HEK293 (cell line): ENCODE data around the gene ARV1.

Source experiments
- BCL11A ChIP-seq: fragments of 450-650 bp; formaldehyde crosslinking; IDR thresholded peaks from 2 replicates; pipeline ENCODE4 v1.5.1; 2016; ENCODE audit warnings: low read depth, missing biosample characterization, missing genetic modification characterization
- CTCF ChIP-seq: fragments of 450-650 bp; formaldehyde crosslinking; IDR thresholded peaks from 2 replicates; pipeline ENCODE4 v1.5.1; 2016; ENCODE audit warnings: missing biosample characterization, missing genetic modification characterization
- EGR2 ChIP-seq: fragments of 450-650 bp; formaldehyde crosslinking; IDR thresholded peaks from 2 replicates; pipeline ENCODE4 v1.5.1; 2016; ENCODE audit warnings: low read depth, missing biosample characterization, missing genetic modification characterization
- GLI4 ChIP-seq: fragments of 450-650 bp; formaldehyde crosslinking; IDR thresholded peaks from 2 replicates; pipeline ENCODE4 v1.5.1; 2016; ENCODE audit warnings: missing biosample characterization, missing genetic modification characterization
- GLIS2 ChIP-seq: fragments of 450-650 bp; formaldehyde crosslinking; IDR thresholded peaks from 2 replicates; pipeline ENCODE4 v1.5.1; 2016; ENCODE audit warnings: missing biosample characterization, missing genetic modification characterization
- KLF1 ChIP-seq: fragments of 450-650 bp; formaldehyde crosslinking; IDR thresholded peaks from 2 replicates; pipeline ENCODE4 v1.5.1; 2016; ENCODE audit warnings: missing biosample characterization, missing genetic modification characterization
- KLF16 ChIP-seq: fragments of 450-650 bp; formaldehyde crosslinking; IDR thresholded peaks from 2 replicates; pipeline ENCODE4 v1.5.1; 2017; ENCODE audit warnings: missing biosample characterization, missing genetic modification characterization
- KLF8 ChIP-seq: fragments of 450-650 bp; formaldehyde crosslinking; IDR thresholded peaks from 2 replicates; pipeline ENCODE4 v1.5.1; 2016; ENCODE audit warnings: missing biosample characterization, missing genetic modification characterization
- YY1 ChIP-seq: fragments of 450-650 bp; formaldehyde crosslinking; IDR thresholded peaks from 2 replicates; pipeline ENCODE4 v1.5.1; 2018; ENCODE audit warnings: missing biosample characterization, missing genetic modification characterization
- ZBTB20 ChIP-seq: fragments of 450-650 bp; formaldehyde crosslinking; IDR thresholded peaks from 2 replicates; pipeline ENCODE4 v1.5.1; 2016; ENCODE audit warnings: missing biosample characterization, missing genetic modification characterization
- ZBTB48 ChIP-seq: fragments of 450-650 bp; formaldehyde crosslinking; IDR thresholded peaks from 2 replicates; pipeline ENCODE4 v1.5.1; 2016; ENCODE audit warnings: missing biosample characterization, missing genetic modification characterization
- ZBTB7A ChIP-seq: fragments of 450-650 bp; formaldehyde crosslinking; IDR thresholded peaks from 2 replicates; pipeline ENCODE4 v1.5.1; 2016; ENCODE audit warnings: low read depth, missing biosample characterization, missing genetic modification characterization
- ZNF121 ChIP-seq: fragments of 450-650 bp; formaldehyde crosslinking; IDR thresholded peaks from 2 replicates; pipeline ENCODE4 v1.5.1; 2016; ENCODE audit warnings: missing biosample characterization, missing genetic modification characterization
- ZNF169 ChIP-seq: fragments of 450-650 bp; formaldehyde crosslinking; IDR thresholded peaks from 2 replicates; pipeline ENCODE4 v1.5.1; 2016; ENCODE audit warnings: missing biosample characterization, missing genetic modification characterization
- ZNF23 ChIP-seq: fragments of 450-650 bp; formaldehyde crosslinking; IDR thresholded peaks from 2 replicates; pipeline ENCODE4 v1.5.1; 2016; ENCODE audit warnings: missing biosample characterization, missing genetic modification characterization, borderline replicate concordance
- ZNF239 ChIP-seq: fragments of 450-650 bp; formaldehyde crosslinking; IDR thresholded peaks from 2 replicates; pipeline ENCODE4 v1.5.1; 2016; ENCODE audit warnings: missing biosample characterization, missing genetic modification characterization
- ZNF24 ChIP-seq: fragments of 450-650 bp; formaldehyde crosslinking; IDR thresholded peaks from 2 replicates; pipeline ENCODE4 v1.5.1; 2016; ENCODE audit warnings: missing biosample characterization, missing genetic modification characterization
- ZNF335 ChIP-seq: fragments of 450-650 bp; formaldehyde crosslinking; conservative IDR thresholded peaks from 2 replicates; pipeline ENCODE4 v1.5.1; 2016; ENCODE audit warnings: missing biosample characterization, missing genetic modification characterization
- ZNF366 ChIP-seq: fragments of 450-650 bp; formaldehyde crosslinking; conservative IDR thresholded peaks from 2 replicates; pipeline ENCODE4 v1.5.1; 2016; ENCODE audit warnings: missing biosample characterization, missing genetic modification characterization
- ZNF391 ChIP-seq: fragments of 450-650 bp; formaldehyde crosslinking; IDR thresholded peaks from 2 replicates; pipeline ENCODE4 v1.5.1; 2016; ENCODE audit warnings: low read depth, missing biosample characterization, missing genetic modification characterization, borderline replicate concordance
- ZNF423 ChIP-seq: fragments of 450-650 bp; formaldehyde crosslinking; IDR thresholded peaks from 2 replicates; pipeline ENCODE4 v1.5.1; 2016; ENCODE audit warnings: missing biosample characterization, missing genetic modification characterization
- ZNF549 ChIP-seq: fragments of 450-650 bp; IDR thresholded peaks from 2 replicates; pipeline ENCODE4 v1.5.1; 2018; ENCODE audit warnings: missing biosample characterization, missing genetic modification characterization, mild to moderate bottlenecking, inconsistent platforms, moderate library complexity
- ZNF610 ChIP-seq: fragments of 450-650 bp; formaldehyde crosslinking; IDR thresholded peaks from 2 replicates; pipeline ENCODE4 v1.5.1; 2016; ENCODE audit warnings: missing biosample characterization, missing genetic modification characterization, borderline replicate concordance
- ZNF660 ChIP-seq: fragments of 450-650 bp; IDR thresholded peaks from 2 replicates; pipeline ENCODE4 v1.5.1; 2018; ENCODE audit warnings: missing biosample characterization, mild to moderate bottlenecking, missing genetic modification characterization
- ZNF76 ChIP-seq: fragments of 450-650 bp; formaldehyde crosslinking; IDR thresholded peaks from 2 replicates; pipeline ENCODE4; 2016; ENCODE audit warnings: low read depth, missing biosample characterization, missing genetic modification characterization, borderline replicate concordance
- ZNF791 ChIP-seq: fragments of 450-650 bp; formaldehyde crosslinking; IDR thresholded peaks from 2 replicates; pipeline ENCODE4 v1.5.1; 2016; ENCODE audit warnings: missing biosample characterization, missing genetic modification characterization
- ZNF792 ChIP-seq: fragments of 450-650 bp; formaldehyde crosslinking; IDR thresholded peaks from 2 replicates; pipeline ENCODE4 v1.5.1; 2016; ENCODE audit warnings: missing biosample characterization, missing genetic modification characterization
- ZXDB ChIP-seq: fragments of 450-650 bp; formaldehyde crosslinking; IDR thresholded peaks from 2 replicates; pipeline ENCODE4 v1.5.1; 2016; ENCODE audit warnings: missing biosample characterization, missing genetic modification characterization
- TF ChIP-seq, protein P1 (sequence below): IDR thresholded peaks from 2 replicates; pipeline ENCODE4 v1.6.1; 2011; ENCODE audit warnings: mild to moderate bottlenecking, low read depth, low read length, borderline replicate concordance
- TF ChIP-seq, protein P2 (sequence below): fragments of 450-650 bp; formaldehyde crosslinking; IDR thresholded peaks from 2 replicates; pipeline ENCODE4 v1.5.1; 2016; ENCODE audit warnings: missing biosample characterization, missing genetic modification characterization
- TF ChIP-seq, protein P3 (sequence below): fragments of 450-650 bp; formaldehyde crosslinking; conservative IDR thresholded peaks from 2 replicates; pipeline ENCODE4 v1.5.1; 2016; ENCODE audit warnings: low read depth, missing biosample characterization, missing genetic modification characterization

Gene ARV1

GRCh38 chr1:231039161-231040018 is 60.5 kb downstream of the ARV1 start (continued):
- 0 out of 2 replicates have a peak, but pooled peaks have one; percentile 18 for TF ChIP-seq ZNF423 (tag by site-specific recombination)
- 0 out of 2 replicates have a peak, but pooled peaks have one; percentile 26 for TF ChIP-seq YY1
- TF ChIP-seq, protein P1, sequence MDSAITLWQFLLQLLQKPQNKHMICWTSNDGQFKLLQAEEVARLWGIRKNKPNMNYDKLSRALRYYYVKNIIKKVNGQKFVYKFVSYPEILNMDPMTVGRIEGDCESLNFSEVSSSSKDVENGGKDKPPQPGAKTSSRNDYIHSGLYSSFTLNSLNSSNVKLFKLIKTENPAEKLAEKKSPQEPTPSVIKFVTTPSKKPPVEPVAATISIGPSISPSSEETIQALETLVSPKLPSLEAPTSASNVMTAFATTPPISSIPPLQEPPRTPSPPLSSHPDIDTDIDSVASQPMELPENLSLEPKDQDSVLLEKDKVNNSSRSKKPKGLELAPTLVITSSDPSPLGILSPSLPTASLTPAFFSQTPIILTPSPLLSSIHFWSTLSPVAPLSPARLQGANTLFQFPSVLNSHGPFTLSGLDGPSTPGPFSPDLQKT, result no peak
- peak; percentile 44 for TF ChIP-seq ZXDB (tag by site-specific recombination)
- TF ChIP-seq, protein P2, sequence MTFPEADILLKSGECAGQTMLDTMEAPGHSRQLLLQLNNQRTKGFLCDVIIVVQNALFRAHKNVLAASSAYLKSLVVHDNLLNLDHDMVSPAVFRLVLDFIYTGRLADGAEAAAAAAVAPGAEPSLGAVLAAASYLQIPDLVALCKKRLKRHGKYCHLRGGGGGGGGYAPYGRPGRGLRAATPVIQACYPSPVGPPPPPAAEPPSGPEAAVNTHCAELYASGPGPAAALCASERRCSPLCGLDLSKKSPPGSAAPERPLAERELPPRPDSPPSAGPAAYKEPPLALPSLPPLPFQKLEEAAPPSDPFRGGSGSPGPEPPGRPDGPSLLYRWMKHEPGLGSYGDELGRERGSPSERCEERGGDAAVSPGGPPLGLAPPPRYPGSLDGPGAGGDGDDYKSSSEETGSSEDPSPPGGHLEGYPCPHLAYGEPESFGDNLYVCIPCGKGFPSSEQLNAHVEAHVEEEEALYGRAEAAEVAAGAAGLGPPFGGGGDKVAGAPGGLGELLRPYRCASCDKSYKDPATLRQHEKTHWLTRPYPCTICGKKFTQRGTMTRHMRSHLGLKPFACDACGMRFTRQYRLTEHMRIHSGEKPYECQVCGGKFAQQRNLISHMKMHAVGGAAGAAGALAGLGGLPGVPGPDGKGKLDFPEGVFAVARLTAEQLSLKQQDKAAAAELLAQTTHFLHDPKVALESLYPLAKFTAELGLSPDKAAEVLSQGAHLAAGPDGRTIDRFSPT (tag by site-specific recombination), result 0 out of 2 replicates have a peak, but pooled peaks have one; percentile 29
- no peak for TF ChIP-seq ZNF791 (tag by site-specific recombination)
- TF ChIP-seq KLF16, result peak; percentile 91
- TF ChIP-seq ZBTB48 (tag by site-specific recombination), result 0 out of 2 replicates have a peak, but pooled peaks have one; percentile 43
- no peak for TF ChIP-seq GLI4 (tag by site-specific recombination)
- 0 out of 2 replicates have a peak, but pooled peaks have one; percentile 19 for TF ChIP-seq ZNF366 (tag by site-specific recombination)
- TF ChIP-seq CTCF (tag by site-specific recombination), result 0 out of 2 replicates have a peak, but pooled peaks have one; percentile 23
- TF ChIP-seq ZNF121 (tag by site-specific recombination), result no peak
- TF ChIP-seq KLF1 (tag by site-specific recombination), result peak; percentile 16
- peak; percentile 64 for TF ChIP-seq EGR2 (tag by site-specific recombination)
- TF ChIP-seq, protein P3, sequence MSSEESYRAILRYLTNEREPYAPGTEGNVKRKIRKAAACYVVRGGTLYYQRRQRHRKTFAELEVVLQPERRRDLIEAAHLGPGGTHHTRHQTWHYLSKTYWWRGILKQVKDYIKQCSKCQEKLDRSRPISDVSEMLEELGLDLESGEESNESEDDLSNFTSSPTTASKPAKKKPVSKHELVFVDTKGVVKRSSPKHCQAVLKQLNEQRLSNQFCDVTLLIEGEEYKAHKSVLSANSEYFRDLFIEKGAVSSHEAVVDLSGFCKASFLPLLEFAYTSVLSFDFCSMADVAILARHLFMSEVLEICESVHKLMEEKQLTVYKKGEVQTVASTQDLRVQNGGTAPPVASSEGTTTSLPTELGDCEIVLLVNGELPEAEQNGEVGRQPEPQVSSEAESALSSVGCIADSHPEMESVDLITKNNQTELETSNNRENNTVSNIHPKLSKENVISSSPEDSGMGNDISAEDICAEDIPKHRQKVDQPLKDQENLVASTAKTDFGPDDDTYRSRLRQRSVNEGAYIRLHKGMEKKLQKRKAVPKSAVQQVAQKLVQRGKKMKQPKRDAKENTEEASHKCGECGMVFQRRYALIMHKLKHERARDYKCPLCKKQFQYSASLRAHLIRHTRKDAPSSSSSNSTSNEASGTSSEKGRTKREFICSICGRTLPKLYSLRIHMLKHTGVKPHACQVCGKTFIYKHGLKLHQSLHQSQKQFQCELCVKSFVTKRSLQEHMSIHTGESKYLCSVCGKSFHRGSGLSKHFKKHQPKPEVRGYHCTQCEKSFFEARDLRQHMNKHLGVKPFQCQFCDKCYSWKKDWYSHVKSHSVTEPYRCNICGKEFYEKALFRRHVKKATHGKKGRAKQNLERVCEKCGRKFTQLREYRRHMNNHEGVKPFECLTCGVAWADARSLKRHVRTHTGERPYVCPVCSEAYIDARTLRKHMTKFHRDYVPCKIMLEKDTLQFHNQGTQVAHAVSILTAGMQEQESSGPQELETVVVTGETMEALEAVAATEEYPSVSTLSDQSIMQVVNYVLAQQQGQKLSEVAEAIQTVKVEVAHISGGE, result peak; percentile 83
- 0 out of 2 replicates have a peak, but pooled peaks have one; percentile 57 for TF ChIP-seq ZBTB7A (tag by site-specific recombination)
- peak; percentile 76 for TF ChIP-seq ZNF660 (tag by site-specific recombination)
- 0 out of 2 replicates have a peak, but pooled peaks have one; percentile 20 for TF ChIP-seq ZNF549 (tag by site-specific recombination)
- 0 out of 2 replicates have a peak, but pooled peaks have one; percentile 41 for TF ChIP-seq BCL11A (tag by site-specific recombination)
- peak; percentile 97 for TF ChIP-seq ZNF335 (tag by site-specific recombination)
- TF ChIP-seq ZNF24, result 0 out of 2 replicates have a peak, but pooled peaks have one; percentile 65
- TF ChIP-seq ZNF76 (tag by site-specific recombination), result peak; percentile 21; the same call in 1 of the 2 replicates
- peak; percentile 93 for TF ChIP-seq GLIS2
- TF ChIP-seq ZNF169, result no peak
- TF ChIP-seq ZBTB20 (tag by site-specific recombination), result peak; percentile 99
- 0 out of 2 replicates have a peak, but pooled peaks have one; percentile 50 for TF ChIP-seq ZNF610
- TF ChIP-seq ZNF792, result peak; percentile 69; the same call in 1 of the 2 replicates
- no peak for TF ChIP-seq ZNF23
- TF ChIP-seq ZNF391 (tag by site-specific recombination), result 0 out of 2 replicates have a peak, but pooled peaks have one; percentile 26
- no peak for TF ChIP-seq ZNF239 (tag by site-specific recombination)
- TF ChIP-seq KLF8 (tag by site-specific recombination), result peak; percentile 62; the same call in 1 of the 2 replicates
